ENCODE measurements around the gene ARHGEF35.
"Not testable (repeated sequence)": the region's sequence is repeated elsewhere in the genome, so short reads cannot be mapped to it uniquely, and the experiment has no call there.

The ARHGEF35 gene

GRCh38 chr7:144195212-144195872 is at the start of gene ARHGEF35:
ARHGEF35 (minus strand) TSS chr7:144195833; CDS start chr7:144188383, 7,450 bp downstream.
- not testable (repeated sequence) for DNase-seq (ENCODE audit: low read depth, low spot score); H3K27ac ChIP-seq (ENCODE audit: low read length); H3K36me3 ChIP-seq (ENCODE audit: control insufficient read depth, insufficient read depth, low read length); H3K4me3 ChIP-seq (ENCODE audit: low read length); H3K27me3 ChIP-seq (ENCODE audit: control insufficient read depth, insufficient read depth, low read length); H3K9me3 ChIP-seq (ENCODE audit: control insufficient read depth, insufficient read depth, low read length); H3K4me1 ChIP-seq (ENCODE audit: control insufficient read depth, insufficient read depth, low read length)
- no CpG with 5 or more reads among the region's 51 CpGs for WGBS (ENCODE audit: insufficient coverage, insufficient read length)

DNA sequence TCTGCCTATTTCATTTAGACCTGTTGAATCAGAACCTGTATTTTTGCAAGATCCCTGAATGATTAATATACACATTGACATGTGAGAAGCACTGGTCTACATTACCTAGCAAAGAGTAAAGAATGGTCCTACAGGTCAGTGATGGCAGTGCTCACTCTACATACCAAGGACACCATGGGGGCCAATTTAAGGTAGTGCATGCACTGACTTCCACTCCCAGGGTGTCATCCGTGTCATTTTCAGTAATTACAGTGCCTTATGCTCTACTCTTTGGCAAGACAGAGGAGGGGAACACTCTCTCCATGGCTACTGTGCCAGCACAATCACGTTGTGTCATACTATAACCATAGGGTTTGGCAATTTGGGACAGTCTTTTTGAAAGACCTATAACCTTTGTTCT is 49.7 kb upstream of the ARHGEF35 start:
- DNase-seq (ENCODE audit: low read depth, low spot score); H3K27me3 ChIP-seq (ENCODE audit: control insufficient read depth, insufficient read depth, low read length); H3K9me3 ChIP-seq (ENCODE audit: control insufficient read depth, insufficient read depth, low read length); H3K4me3 ChIP-seq (ENCODE audit: low read length); H3K36me3 ChIP-seq (ENCODE audit: control insufficient read depth, insufficient read depth, low read length); H3K4me1 ChIP-seq (ENCODE audit: control insufficient read depth, insufficient read depth, low read length); H3K27ac ChIP-seq (ENCODE audit: low read length): not testable (repeated sequence)
- no CpG with 5 or more reads among the region's 2 CpGs for WGBS (ENCODE audit: insufficient coverage, insufficient read length)

GRCh38 chr7:144239365-144239764 is 43.7 kb upstream of the ARHGEF35 start, which contains the start of gene OR2A42:
OR2A42 (minus strand) TSS chr7:144239605; CDS start chr7:144232843, 6,762 bp downstream.
- H3K27me3 ChIP-seq (ENCODE audit: control insufficient read depth, insufficient read depth, low read length); H3K4me3 ChIP-seq (ENCODE audit: low read length); DNase-seq (ENCODE audit: low read depth, low spot score); H3K27ac ChIP-seq (ENCODE audit: low read length); H3K9me3 ChIP-seq (ENCODE audit: control insufficient read depth, insufficient read depth, low read length); H3K36me3 ChIP-seq (ENCODE audit: control insufficient read depth, insufficient read depth, low read length); H3K4me1 ChIP-seq (ENCODE audit: control insufficient read depth, insufficient read depth, low read length): not testable (repeated sequence)
- no CpG with 5 or more reads among the region's 2 CpGs for WGBS (ENCODE audit: insufficient coverage, insufficient read length)

DNA sequence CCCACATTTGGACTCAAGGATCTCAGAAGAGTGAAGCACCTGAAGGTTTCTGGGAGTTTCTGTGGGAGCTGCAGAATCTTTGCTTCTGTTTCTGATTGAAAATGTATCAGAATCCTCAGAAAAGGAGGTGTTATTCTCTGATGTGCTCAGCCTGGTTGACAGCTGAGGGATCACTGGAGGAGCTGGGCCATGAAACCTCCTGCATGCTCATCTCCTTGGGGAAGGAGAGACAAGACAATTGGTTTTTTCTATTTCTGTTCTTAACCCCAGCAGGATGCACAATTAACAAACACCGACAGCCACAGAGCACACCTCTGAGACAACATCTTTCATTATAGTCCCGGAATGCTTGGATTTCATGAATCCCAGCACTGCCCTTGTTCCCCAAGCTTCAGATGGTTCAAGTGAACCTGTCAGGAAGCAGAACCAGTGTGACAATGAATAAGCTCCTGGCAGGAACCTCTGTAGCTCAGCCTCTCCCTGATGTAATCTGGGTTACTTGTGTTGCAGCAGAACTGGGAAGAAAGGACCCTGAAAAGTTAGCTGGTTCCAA is 43.0 kb upstream of the ARHGEF35 start:
- H3K4me3 ChIP-seq (ENCODE audit: low read length); H3K36me3 ChIP-seq (ENCODE audit: control insufficient read depth, insufficient read depth, low read length); H3K27me3 ChIP-seq (ENCODE audit: control insufficient read depth, insufficient read depth, low read length); H3K27ac ChIP-seq (ENCODE audit: low read length); H3K9me3 ChIP-seq (ENCODE audit: control insufficient read depth, insufficient read depth, low read length); H3K4me1 ChIP-seq (ENCODE audit: control insufficient read depth, insufficient read depth, low read length); DNase-seq (ENCODE audit: low read depth, low spot score): not testable (repeated sequence)
- WGBS (ENCODE audit: insufficient coverage, insufficient read length) = no CpG with 5 or more reads among the region's 2 CpGs

GRCh38 chr7:144233039-144233438 is 37.4 kb upstream of the ARHGEF35 start:
- not testable (repeated sequence) for H3K27ac ChIP-seq (ENCODE audit: low read length); H3K4me3 ChIP-seq (ENCODE audit: low read length); H3K36me3 ChIP-seq (ENCODE audit: control insufficient read depth, insufficient read depth, low read length); H3K27me3 ChIP-seq (ENCODE audit: control insufficient read depth, insufficient read depth, low read length); H3K4me1 ChIP-seq (ENCODE audit: control insufficient read depth, insufficient read depth, low read length); DNase-seq (ENCODE audit: low read depth, low spot score); H3K9me3 ChIP-seq (ENCODE audit: control insufficient read depth, insufficient read depth, low read length)
- WGBS (ENCODE audit: insufficient coverage, insufficient read length) = no CpG with 5 or more reads among the region's 1 CpG

- H3K27me3 ChIP-seq (ENCODE audit: control insufficient read depth, insufficient read depth, low read length); H3K4me3 ChIP-seq (ENCODE audit: low read length); DNase-seq (ENCODE audit: low read depth, low spot score); H3K36me3 ChIP-seq (ENCODE audit: control insufficient read depth, insufficient read depth, low read length); H3K9me3 ChIP-seq (ENCODE audit: control insufficient read depth, insufficient read depth, low read length); H3K4me1 ChIP-seq (ENCODE audit: control insufficient read depth, insufficient read depth, low read length); H3K27ac ChIP-seq (ENCODE audit: low read length): not testable (repeated sequence)
- WGBS (ENCODE audit: insufficient coverage, insufficient read length) = no CpG with 5 or more reads among the region's 2 CpGs
Observed at GRCh38 chr7:144231027-144231426, 35.4 kb upstream of the ARHGEF35 start.

DNA sequence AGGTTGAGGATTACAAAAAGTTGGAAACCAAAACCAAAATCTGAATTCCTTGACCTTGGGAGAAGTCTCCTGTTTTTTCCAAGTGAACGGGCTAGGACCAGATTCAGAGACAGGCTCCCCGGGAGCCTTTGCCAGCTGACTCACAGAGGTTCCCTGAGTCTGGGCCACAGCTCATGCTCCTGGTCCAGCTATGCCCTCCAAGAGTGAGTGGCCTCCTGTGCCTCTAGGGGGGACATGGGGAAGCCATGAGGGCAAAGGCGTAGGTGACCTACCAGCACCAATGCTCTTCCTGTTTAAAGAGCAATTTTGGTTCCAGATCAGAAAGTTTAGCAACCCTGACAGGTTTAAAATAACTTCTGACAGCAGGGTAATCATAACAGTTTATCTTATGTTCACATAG is 33.2 kb upstream of the ARHGEF35 start:
- not testable (repeated sequence) for H3K27ac ChIP-seq (ENCODE audit: low read length); H3K4me1 ChIP-seq (ENCODE audit: control insufficient read depth, insufficient read depth, low read length); H3K4me3 ChIP-seq (ENCODE audit: low read length); H3K27me3 ChIP-seq (ENCODE audit: control insufficient read depth, insufficient read depth, low read length); DNase-seq (ENCODE audit: low read depth, low spot score); H3K36me3 ChIP-seq (ENCODE audit: control insufficient read depth, insufficient read depth, low read length); H3K9me3 ChIP-seq (ENCODE audit: control insufficient read depth, insufficient read depth, low read length)
- no CpG with 5 or more reads among the region's 3 CpGs for WGBS (ENCODE audit: insufficient coverage, insufficient read length)

- H3K36me3 ChIP-seq (ENCODE audit: control insufficient read depth, insufficient read depth, low read length); H3K4me3 ChIP-seq (ENCODE audit: low read length); H3K4me1 ChIP-seq (ENCODE audit: control insufficient read depth, insufficient read depth, low read length); H3K27me3 ChIP-seq (ENCODE audit: control insufficient read depth, insufficient read depth, low read length); H3K27ac ChIP-seq (ENCODE audit: low read length); H3K9me3 ChIP-seq (ENCODE audit: control insufficient read depth, insufficient read depth, low read length); DNase-seq (ENCODE audit: low read depth, low spot score): not testable (repeated sequence)
- no CpG with 5 or more reads among the region's 4 CpGs for WGBS (ENCODE audit: insufficient coverage, insufficient read length)
Observed at GRCh38 chr7:144226866-144227265, 31.2 kb upstream of the ARHGEF35 start.

DNA sequence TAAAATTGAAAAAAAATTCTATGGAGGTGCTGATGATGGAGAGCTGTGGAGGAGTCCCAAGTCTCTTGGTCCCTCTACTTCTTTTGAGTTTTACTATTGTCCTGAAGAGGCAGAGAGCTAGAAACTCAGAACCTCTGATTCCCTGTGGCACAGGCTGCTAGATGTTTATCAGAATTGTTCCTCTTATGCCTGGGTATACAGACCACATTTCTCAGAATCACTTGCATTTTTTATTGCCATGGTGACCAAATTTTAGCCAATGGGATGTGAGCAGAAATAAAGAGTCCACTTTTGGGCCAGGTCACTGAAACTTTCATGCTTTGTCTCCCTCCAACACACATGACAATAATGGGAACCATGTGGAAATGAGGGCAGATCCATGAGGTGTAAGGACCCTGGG is 28.0 kb upstream of the ARHGEF35 start:
- H3K9me3 ChIP-seq (ENCODE audit: control insufficient read depth, insufficient read depth, low read length); H3K4me1 ChIP-seq (ENCODE audit: control insufficient read depth, insufficient read depth, low read length); H3K27me3 ChIP-seq (ENCODE audit: control insufficient read depth, insufficient read depth, low read length); H3K27ac ChIP-seq (ENCODE audit: low read length); DNase-seq (ENCODE audit: low read depth, low spot score); H3K4me3 ChIP-seq (ENCODE audit: low read length); H3K36me3 ChIP-seq (ENCODE audit: control insufficient read depth, insufficient read depth, low read length): not testable (repeated sequence)

DNA sequence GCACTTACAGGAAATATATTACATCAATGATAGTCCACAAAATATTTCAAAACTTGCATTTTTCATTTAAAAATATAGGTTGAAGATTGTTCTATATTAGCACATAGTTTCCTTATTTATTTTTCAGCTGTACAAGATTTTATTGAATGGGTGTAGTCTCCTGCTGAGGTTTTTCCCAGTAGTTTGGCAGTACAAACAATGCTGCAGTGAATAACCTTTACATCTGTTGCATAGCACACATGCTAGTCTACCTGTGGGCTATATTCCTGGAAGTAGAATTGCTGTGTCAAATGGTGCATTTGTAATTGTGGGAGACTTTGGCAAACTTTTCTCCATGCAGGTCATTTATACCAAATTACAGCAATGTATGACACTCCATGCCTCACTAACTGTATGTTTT is 24.9 kb upstream of the ARHGEF35 start:
- DNase-seq (ENCODE audit: low read depth, low spot score); H3K4me1 ChIP-seq (ENCODE audit: control insufficient read depth, insufficient read depth, low read length); H3K9me3 ChIP-seq (ENCODE audit: control insufficient read depth, insufficient read depth, low read length); H3K36me3 ChIP-seq (ENCODE audit: control insufficient read depth, insufficient read depth, low read length); H3K27ac ChIP-seq (ENCODE audit: low read length); H3K27me3 ChIP-seq (ENCODE audit: control insufficient read depth, insufficient read depth, low read length); H3K4me3 ChIP-seq (ENCODE audit: low read length): not testable (repeated sequence)

DNA sequence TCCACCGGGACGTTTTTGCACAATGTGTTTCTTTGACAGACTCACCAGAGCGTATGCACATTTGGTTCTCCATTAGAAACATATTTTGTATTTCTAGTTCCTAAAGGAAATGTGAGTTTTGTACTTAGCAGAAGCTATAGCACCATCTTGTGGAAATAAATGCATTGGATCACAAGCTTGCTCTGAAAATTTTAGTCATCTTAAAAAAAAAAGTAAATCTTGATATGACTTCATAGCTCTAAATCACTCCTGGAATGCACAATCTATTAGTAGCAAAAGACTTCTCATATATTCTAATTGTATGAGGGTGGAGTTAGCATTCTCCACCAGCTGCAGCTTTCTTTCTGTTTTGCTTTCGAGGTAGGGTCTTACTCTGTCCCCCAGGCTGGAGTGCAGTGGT is 23.5 kb upstream of the ARHGEF35 start:
- DNase-seq (ENCODE audit: low read depth, low spot score); H3K36me3 ChIP-seq (ENCODE audit: control insufficient read depth, insufficient read depth, low read length); H3K27me3 ChIP-seq (ENCODE audit: control insufficient read depth, insufficient read depth, low read length); H3K9me3 ChIP-seq (ENCODE audit: control insufficient read depth, insufficient read depth, low read length); H3K27ac ChIP-seq (ENCODE audit: low read length); H3K4me1 ChIP-seq (ENCODE audit: control insufficient read depth, insufficient read depth, low read length); H3K4me3 ChIP-seq (ENCODE audit: low read length): not testable (repeated sequence)
- WGBS (ENCODE audit: insufficient coverage, insufficient read length) = no CpG with 5 or more reads among the region's 4 CpGs

Data from iPS DF 6.9 (cell line).